ENCODE measurements around the gene RASSF4. TPM values are rescaled to one million over a fixed set of nuclear protein-coding genes. Genes with fewer than 3 reads are reported as not detected.

Gene RASSF4
- polyA plus RNA-seq, 3 donors from 2014 or later: 36.7 to 45.6 (median 38.0) TPM

DNA sequence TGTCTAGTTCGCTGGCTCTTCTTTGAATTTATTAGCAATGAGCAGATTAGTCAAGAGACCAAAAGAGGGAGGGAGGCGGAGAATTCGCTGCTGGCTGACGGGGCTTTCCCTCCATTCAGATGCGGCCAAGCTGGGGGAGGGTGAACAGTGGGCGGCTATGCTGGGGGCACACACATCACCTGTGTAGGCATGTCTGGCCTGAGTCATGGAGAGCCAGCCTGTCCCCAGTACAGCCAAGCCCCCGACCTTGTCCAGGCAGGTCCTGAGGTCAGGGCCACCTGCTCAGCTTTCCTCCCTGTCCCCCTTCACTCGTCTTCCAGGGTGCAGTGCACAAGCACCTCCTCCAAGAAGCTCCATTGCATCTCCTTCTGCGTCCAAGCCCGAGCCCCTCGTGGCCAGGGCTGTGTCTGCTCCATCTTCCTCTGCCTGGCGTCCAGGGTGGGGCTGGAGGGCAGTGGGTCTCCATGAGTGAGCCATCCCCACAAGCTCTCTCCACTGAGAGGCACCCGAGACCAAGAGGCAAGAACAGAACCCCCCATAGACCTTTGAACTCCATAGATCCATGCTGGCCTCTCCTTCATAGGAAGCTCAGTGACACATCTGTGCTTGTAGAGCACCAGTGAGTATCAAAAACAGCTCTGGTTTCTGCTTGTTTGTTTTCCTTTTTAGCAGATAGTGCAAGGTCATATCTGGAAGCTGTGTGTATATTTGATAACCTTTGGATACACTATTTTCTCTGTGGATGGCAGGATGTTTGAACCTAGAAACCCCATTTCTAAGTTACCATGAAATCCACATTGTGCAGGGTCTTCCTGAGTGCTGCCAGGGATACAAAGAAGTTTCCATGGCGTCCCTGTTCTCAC, 20.9 kb downstream of the RASSF4 start:
- Mint-ChIP-seq H3K27ac (peak overlapping the region in 1 of 6 donors; percentile 19), H3K9me3 (no peaks in the 10 kb centered on the region)

DNA sequence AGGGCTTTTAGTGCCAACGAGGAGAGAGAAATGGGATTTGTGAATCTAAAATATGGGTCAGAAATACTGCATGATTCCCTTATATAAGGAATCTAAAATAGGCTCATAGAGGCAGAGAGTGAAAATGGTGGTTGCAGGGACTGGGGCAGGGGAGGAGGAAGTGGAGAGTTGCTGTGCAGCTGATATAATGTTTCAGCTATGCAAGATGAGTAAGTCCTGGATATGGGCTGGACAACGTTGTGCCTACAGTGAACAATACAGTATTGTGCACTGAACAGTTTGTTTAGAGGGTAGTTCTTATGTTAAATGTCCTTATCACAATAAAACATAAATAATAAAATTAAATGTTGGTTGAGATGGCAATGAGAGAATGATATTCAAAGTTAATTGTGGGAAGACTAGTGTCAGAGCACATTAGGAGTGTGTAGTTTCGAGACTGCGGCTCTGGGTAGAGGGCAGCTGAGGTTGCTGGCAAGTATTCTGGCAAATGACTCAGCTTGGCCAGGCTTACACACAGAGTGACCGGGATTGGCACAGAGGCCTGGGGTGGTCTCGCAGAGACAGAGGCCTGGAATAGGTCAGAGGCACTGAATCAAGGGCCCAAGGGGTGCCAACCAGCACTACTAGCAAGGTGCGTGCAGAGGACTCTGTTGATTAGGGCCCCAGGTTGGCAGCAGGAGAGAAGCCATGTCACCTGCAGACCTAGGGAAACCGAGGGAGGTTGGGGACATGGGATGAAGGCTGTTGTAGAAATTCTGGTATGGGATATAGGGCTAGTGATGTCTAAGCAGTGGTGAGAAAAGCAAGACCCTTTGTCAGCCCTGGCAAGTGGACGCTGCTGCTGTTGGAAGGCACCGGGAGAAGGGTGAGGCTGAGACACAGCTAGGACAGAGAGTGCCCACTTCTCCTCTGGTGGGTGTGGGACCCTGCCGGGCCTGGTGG, 21.8 kb downstream of the RASSF4 start:
- peak overlapping the region in 2 of 6 donors; percentile 1 to 39 for H3K27ac Mint-ChIP-seq
- no peak overlapping the region for H3K4me3 Mint-ChIP-seq
- peaks cover 12 to 29% (median 23%) of the 10 kb centered on the region in 3 donors for H3K36me3 Mint-ChIP-seq
- H3K4me1 Mint-ChIP-seq: peaks cover 0 to 8% of the 10 kb centered on the region in 2 donors
- H3K27me3 Mint-ChIP-seq (ENCODE audit: low read depth in 3 of 3): peaks cover 0 to 3% (median 0%) of the 10 kb centered on the region in 3 donors
- DNase-seq: no peak
- H3K9me3 Mint-ChIP-seq: no peaks in the 10 kb centered on the region

More for the DNA sequence above, 20.9 kb downstream of the RASSF4 start:
- DNase-seq: no peak
- Mint-ChIP-seq H3K27me3 (ENCODE audit: low read depth in 3 of 3) (peaks cover 0 to 3% (median 3%) of the 10 kb centered on the region in 3 donors), H3K36me3 (peaks cover 4 to 23% (median 14%) of the 10 kb centered on the region in 3 donors), H3K4me3 (no peak overlapping the region), H3K4me1 (peaks cover 0 to 9% of the 10 kb centered on the region in 2 donors)

DNA sequence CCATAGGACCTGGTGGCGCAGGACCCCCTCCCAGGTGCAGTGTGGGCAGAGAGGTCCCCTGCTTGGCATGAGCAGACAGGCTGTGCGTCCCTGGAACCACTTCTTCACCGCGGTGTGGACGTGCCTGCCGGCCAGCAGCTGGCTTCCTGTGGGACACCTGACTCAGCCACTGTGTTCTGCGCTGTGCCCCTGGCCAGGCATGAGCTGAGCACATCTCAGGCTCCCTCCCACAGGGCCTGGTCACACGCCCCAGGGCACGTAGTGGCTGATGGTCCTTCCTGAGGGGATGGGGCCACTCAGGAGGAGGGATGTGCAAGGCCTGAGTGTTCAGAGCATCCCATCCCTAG, 22.5 kb downstream of the RASSF4 start:
- no peak for DNase-seq
- peaks cover 0 to 3% (median 2%) of the 10 kb centered on the region in 3 donors for H3K27me3 Mint-ChIP-seq (ENCODE audit: low read depth in 3 of 3)
- peaks cover 0 to 6% of the 10 kb centered on the region in 2 donors for H3K4me1 Mint-ChIP-seq
- no peaks in the 10 kb centered on the region for H3K9me3 Mint-ChIP-seq
- peaks cover 12 to 33% (median 24%) of the 10 kb centered on the region in 3 donors for H3K36me3 Mint-ChIP-seq
- no peak overlapping the region for H3K27ac Mint-ChIP-seq
- no peak overlapping the region for H3K4me3 Mint-ChIP-seq

DNA sequence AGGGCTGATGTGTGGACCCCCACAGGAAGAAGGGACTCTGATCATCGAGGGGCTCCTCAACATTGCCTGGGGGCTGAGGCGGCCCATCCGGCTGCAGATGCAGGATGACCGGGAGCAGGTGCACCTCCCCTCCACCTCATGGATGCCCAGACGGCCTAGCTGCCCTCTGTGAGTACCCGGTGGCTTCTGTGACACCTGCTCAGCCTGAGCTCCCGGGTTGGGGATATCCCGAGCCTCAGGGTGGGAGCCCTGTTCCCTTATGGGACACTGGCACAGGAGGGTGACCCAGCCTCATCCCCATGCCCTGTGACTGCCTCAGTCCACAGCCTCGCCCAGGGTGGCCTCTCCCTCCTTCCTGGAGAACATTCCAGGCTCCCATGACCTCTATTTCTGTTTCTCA, 22.9 kb downstream of the RASSF4 start:
- Mint-ChIP-seq H3K4me3 (no peak overlapping the region), H3K27me3 (ENCODE audit: low read depth in 3 of 3) (peaks cover 0 to 3% (median 2%) of the 10 kb centered on the region in 3 donors), H3K27ac (no peak overlapping the region), H3K36me3 (peaks cover 12 to 35% (median 24%) of the 10 kb centered on the region in 3 donors), H3K4me1 (peaks cover 0 to 6% of the 10 kb centered on the region in 2 donors), H3K9me3 (no peaks in the 10 kb centered on the region)
- DNase-seq: no peak

DNA sequence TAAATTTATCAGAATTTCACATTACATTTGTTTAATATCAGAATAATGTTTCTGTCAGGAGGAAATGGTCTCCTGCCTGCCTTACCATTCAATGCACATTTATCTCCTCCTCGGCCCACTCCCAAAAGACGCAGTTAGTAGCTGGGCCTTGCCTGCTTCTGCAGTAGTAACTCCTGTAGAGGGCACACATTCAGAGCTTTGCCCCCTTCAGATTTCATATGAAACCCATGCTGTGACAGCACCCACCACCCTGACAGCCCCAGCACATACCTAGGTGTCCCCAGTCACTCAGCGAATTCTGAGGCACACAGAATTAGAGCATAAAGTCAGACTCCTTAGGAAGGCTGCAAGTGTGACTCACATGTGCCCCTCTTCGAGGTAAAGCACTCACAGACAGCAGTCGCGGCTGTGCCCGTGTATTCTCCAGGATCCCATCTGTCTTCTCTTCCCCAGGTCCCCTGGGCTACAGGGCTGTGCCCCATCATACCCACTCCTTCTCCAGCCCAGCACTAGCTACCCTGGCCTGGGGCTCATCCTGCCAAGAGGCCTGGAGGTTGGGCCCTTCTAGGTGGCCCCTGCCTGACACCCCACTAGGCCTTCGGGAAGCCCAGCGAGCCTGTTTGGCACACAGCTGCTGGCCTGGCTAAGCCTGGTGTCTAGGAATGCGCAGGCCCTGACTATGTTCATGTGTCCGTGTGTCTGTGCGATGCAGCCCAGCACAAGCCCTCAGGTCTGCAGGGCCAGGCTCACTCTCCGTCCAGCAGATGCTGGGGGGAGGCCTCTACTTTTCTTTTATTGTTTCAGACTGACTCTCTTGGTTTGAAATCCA, 23.7 kb downstream of the RASSF4 start:
- no peaks in the 10 kb centered on the region for H3K9me3 Mint-ChIP-seq
- H3K27ac Mint-ChIP-seq: peak overlapping the region in 1 of 6 donors; percentile 17
- H3K36me3 Mint-ChIP-seq: peaks cover 15 to 42% (median 24%) of the 10 kb centered on the region in 3 donors
- H3K4me3 Mint-ChIP-seq: no peak overlapping the region
- H3K27me3 Mint-ChIP-seq (ENCODE audit: low read depth in 3 of 3): peaks cover 0 to 3% (median 2%) of the 10 kb centered on the region in 3 donors
- peaks cover 0 to 6% of the 10 kb centered on the region in 2 donors for H3K4me1 Mint-ChIP-seq
- no peak for DNase-seq

DNA sequence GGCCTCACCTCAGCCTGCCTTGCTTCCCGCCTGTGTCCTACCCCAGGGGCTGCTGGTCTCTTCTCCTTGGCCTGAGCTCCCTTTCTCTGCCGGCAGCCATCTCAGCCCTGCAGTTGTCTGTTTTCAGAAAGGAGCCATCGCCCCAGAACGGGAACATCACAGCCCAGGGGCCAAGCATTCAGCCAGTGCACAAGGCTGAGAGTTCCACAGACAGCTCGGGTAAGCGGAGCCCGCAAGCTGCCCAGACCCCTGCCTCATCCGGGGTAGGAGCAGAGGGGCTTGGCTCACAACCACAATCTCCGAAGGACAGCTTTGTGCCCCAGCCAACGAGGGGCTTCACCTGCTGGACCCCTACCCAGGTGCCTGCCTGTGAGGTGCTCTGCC, 24.3 kb downstream of the RASSF4 start:
- peaks cover 0 to 3% (median 2%) of the 10 kb centered on the region in 3 donors for H3K27me3 Mint-ChIP-seq (ENCODE audit: low read depth in 3 of 3)
- H3K4me1 Mint-ChIP-seq: peaks cover 0 to 6% of the 10 kb centered on the region in 2 donors
- no peak overlapping the region for H3K4me3 Mint-ChIP-seq
- no peaks in the 10 kb centered on the region for H3K9me3 Mint-ChIP-seq
- no peak for DNase-seq
- no peak overlapping the region for H3K27ac Mint-ChIP-seq
- peaks cover 19 to 48% (median 29%) of the 10 kb centered on the region in 3 donors for H3K36me3 Mint-ChIP-seq

DNA sequence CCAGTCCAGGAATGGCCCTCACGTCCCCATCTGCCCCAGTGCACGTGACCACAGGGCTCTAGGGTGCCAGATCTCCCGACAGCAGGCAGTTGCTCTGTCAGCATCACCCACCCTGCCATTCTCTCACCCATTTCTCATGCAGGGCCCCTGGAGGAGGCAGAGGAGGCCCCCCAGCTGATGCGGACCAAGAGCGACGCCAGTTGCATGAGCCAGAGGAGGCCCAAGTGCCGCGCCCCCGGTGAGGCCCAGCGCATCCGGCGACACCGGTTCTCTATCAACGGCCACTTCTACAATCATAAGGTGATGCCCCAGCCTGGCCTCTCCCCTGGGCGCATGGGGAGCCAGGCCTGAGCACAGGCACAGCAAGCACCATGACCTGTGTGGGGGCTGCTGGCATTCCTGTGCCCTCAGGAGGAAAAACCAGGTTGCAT, 25.1 kb downstream of the RASSF4 start:
- H3K36me3 Mint-ChIP-seq: peaks cover 19 to 50% (median 29%) of the 10 kb centered on the region in 3 donors
- peaks cover 0 to 2% (median 0%) of the 10 kb centered on the region in 3 donors for H3K27me3 Mint-ChIP-seq (ENCODE audit: low read depth in 3 of 3)
- H3K4me3 Mint-ChIP-seq: no peak overlapping the region
- no peaks in the 10 kb centered on the region for H3K9me3 Mint-ChIP-seq
- no peak overlapping the region for H3K27ac Mint-ChIP-seq
- H3K4me1 Mint-ChIP-seq: peaks cover 0 to 6% of the 10 kb centered on the region in 2 donors
- no peak for DNase-seq

DNA sequence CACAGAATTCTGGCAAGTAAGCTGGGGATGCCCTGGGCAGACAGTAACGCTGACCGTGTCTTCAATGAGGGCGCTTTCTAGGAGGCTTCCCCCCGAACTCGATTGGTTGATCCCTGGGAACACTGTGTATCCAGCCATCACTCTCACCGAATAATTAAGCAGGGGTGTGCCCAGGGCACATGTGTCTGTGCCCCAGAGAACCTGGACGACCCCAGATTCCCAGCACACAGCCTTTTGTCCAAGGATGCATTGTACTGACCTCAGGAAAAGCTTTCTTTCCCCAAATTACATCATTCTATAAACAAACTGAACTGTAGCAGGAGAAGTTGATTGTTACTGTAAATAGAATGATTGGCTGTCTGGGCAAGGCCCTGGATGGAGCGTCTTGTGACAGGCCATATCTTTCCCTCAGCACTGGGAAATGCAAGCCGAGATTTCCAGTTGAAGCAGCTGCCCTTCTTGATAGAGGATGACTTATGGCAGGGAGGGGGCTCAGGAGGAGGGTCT, 25.6 kb downstream of the RASSF4 start:
- Mint-ChIP-seq H3K9me3 (no peaks in the 10 kb centered on the region), H3K27me3 (ENCODE audit: low read depth in 3 of 3) (peaks cover 0 to 2% (median 0%) of the 10 kb centered on the region in 3 donors), H3K4me3 (no peak overlapping the region), H3K4me1 (peaks cover 0 to 6% of the 10 kb centered on the region in 2 donors), H3K27ac (no peak overlapping the region), H3K36me3 (peaks cover 23 to 55% (median 32%) of the 10 kb centered on the region in 3 donors)
- no peak for DNase-seq

DNA sequence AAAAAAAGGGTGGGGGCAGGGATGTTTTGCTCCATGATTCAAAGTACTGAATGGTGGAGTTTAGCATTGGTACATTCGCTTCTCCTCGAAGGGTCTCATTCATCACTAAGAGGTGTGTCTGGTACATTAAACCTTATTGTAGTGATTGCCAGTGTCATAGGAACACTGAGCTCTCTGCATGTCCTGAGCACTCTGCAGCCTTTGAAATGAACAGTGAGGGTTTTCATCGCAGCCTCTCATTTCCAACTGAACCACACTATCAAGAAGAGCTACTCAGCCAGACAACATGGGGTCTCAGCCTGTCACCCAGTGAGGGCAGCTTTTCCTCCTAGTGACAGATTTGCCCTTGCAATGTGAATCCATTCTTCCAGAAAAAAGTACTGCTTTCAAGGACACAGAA, 26.6 kb downstream of the RASSF4 start:
- Mint-ChIP-seq H3K36me3 (peaks cover 24 to 60% (median 38%) of the 10 kb centered on the region in 3 donors), H3K27ac (no peak overlapping the region), H3K27me3 (ENCODE audit: low read depth in 3 of 3) (peaks cover 0 to 2% (median 0%) of the 10 kb centered on the region in 3 donors), H3K4me1 (peaks cover 0 to under 1% of the 10 kb centered on the region in 2 donors), H3K4me3 (no peak overlapping the region), H3K9me3 (no peaks in the 10 kb centered on the region)
- no peak for DNase-seq

DNA sequence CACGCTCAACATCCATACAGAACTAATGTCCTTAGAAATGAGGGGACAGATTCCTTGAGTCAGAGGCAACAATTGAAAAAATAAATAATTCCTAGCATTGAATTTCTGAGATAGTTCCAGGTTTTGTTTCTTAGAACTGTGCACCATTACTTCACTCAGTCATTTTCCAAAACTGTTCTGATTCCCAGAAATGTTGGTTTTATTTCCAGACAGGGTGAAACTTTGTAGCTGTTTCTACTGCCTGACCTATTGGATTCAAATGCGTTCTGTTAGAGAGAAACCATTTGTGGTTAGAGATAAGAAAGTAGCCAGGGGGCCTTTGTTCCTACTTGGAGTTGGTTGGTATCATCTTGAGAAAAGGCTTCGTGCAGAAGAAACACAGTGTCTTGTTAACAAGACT, 27.1 kb downstream of the RASSF4 start:
- peaks cover 0 to 2% (median 0%) of the 10 kb centered on the region in 3 donors for H3K27me3 Mint-ChIP-seq (ENCODE audit: low read depth in 3 of 3)
- no peaks in the 10 kb centered on the region for H3K9me3 Mint-ChIP-seq

DNA sequence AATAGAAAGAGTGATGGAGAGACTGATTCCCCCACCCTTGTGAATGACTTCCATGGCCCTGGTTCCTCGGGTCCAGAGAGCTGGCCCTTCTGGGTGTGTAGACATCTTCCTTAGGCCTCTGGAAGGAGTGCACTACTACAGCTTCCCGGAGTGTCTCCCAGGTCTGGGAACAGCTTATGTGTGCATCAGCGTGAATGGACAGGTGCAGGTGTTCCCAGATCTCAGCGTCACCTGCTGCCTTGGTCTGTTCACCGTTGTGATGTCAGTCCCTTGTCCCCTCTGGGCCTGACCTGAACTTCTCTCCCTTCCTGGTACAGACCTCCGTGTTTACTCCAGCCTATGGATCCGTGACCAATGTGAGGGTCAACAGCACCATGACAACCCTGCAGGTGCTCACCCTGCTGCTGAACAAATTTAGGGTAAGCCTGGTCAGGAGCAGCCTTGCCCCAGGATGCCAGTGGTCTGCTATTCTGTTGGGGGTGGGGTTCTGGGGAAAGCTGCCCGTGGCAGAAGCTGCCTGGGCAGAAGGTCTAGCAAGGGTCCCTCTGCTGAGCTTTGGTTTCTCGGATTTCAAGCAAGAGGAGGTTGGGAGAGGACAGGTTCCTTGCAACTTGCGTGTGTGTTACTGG, 29.5 kb downstream of the RASSF4 start:
- Mint-ChIP-seq H3K27ac (no peak overlapping the region), H3K36me3 (peaks cover 29 to 72% (median 45%) of the 10 kb centered on the region in 3 donors), H3K4me1 (peaks cover 3 to 6% of the 10 kb centered on the region in 2 donors)

More for the DNA sequence above, 27.1 kb downstream of the RASSF4 start:
- no peak overlapping the region for H3K27ac Mint-ChIP-seq
- H3K4me3 Mint-ChIP-seq: no peak overlapping the region
- DNase-seq: no peak
- H3K36me3 Mint-ChIP-seq: peaks cover 26 to 62% (median 39%) of the 10 kb centered on the region in 3 donors
- H3K4me1 Mint-ChIP-seq: no peaks in the 10 kb centered on the region

DNA sequence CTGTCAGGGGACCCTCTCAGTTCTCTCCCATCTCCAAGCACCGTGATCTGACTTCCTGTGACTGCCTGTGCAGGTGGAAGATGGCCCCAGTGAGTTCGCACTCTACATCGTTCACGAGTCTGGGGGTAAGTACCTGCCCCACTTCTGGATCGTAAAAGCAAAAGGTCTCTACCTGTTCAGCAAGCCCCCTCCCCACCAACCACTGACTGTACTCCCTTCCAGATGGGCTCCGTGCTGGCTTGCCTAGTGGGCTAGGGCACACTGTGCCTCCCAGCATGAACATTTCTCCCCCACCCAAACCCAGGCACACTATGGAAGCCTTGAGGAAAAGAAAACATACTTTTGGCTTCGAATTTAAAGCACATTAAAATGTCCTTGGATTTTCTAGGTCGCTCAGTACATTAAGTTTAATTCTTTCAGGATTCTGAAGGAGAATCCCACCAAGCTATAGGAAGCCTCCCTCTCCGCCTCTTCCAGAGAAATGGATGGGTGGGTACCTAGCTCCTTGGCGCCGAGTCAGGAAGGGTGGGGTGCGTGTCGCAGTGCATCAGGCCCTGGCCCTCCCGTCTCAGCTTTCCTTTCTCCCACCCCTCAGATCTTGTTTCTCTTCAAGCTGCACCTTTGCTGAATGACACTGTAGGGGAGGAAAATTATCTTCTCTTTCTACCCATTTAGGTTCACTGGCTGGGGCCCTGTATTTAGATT, 30.1 kb downstream of the RASSF4 start:
- H3K9me3 Mint-ChIP-seq: no peaks in the 10 kb centered on the region

More for the DNA sequence above, 29.5 kb downstream of the RASSF4 start:
- Mint-ChIP-seq H3K27me3 (ENCODE audit: low read depth in 3 of 3) (peaks cover 0 to 2% (median 0%) of the 10 kb centered on the region in 3 donors), H3K4me3 (no peak overlapping the region), H3K9me3 (no peaks in the 10 kb centered on the region)
- no peak for DNase-seq

More for the DNA sequence above, 30.1 kb downstream of the RASSF4 start:
- Mint-ChIP-seq H3K27me3 (ENCODE audit: low read depth in 3 of 3) (peaks cover 0 to 2% (median 0%) of the 10 kb centered on the region in 3 donors), H3K36me3 (peaks cover 29 to 70% (median 38%) of the 10 kb centered on the region in 3 donors), H3K27ac (no peak overlapping the region), H3K4me3 (no peak overlapping the region), H3K4me1 (peaks cover 10 to 12% of the 10 kb centered on the region in 2 donors)
- no peak for DNase-seq

Data from immature natural killer cell (primary cell).